NCI-H187 (cell line): Measurements from ENCODE around the gene RHEB.

ENCODE experiments used
- DNase-seq, 2 experiments: peaks; one replicate each; lab custom pipeline; 2025; lab: John Stamatoyannopoulos, UW

RHEB gene

DNA sequence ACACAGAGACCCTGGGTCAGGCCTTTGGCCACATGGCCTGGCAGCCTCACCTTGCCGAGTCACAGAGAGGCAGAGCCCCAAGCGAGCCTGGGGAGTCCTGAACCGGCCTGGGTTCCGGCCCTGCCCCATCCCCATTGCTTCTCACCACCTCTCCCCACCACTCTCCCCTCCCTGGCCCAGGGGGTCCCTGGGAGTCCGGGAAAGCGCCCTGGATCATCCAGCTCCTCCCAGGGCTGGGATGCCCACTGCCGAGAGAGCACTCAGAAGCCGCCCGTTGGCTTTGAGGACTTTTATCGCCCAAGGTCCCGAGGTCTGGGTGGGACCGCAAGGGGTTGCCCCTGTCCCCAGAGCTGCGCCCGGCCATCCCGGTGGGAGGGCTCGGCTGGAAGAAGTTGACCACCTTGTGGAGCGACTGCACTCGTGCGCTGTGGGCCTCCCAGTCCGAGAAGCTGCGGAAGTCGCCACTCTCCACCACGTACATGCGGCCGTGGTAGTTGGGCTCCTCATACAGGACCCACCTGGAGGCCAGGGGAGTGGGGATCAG, 87.9 kb downstream of the RHEB start:
- no peak for DNase-seq

DNA sequence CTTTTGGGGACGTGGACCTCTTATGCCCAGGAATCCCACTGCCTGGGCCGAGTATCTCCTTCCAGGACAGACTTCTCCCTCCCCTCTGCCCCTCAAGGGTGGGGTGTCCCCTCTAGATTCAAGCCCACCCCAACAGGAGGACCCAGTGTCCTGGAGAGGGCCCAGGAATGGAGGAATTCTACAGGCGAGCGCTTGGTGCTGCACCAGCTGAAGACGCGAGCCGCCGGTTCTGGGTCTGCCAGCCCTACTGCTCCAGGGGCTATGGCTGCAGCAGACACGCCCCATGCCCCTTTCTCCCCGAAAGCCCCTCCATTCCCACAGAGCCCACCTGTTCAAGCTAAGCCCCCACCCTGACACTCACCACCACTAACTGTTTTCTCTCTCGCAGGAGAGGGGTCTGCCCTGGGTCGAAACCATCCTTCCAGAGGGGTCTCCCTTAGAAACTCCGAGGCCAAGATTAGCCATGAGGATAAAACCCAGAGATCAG, 88.4 kb downstream of the RHEB start:
- no peak for DNase-seq

- no peak for DNase-seq
Observed at GRCh38 chr7:151430391-151431205, 89.1 kb downstream of the RHEB start.

DNA sequence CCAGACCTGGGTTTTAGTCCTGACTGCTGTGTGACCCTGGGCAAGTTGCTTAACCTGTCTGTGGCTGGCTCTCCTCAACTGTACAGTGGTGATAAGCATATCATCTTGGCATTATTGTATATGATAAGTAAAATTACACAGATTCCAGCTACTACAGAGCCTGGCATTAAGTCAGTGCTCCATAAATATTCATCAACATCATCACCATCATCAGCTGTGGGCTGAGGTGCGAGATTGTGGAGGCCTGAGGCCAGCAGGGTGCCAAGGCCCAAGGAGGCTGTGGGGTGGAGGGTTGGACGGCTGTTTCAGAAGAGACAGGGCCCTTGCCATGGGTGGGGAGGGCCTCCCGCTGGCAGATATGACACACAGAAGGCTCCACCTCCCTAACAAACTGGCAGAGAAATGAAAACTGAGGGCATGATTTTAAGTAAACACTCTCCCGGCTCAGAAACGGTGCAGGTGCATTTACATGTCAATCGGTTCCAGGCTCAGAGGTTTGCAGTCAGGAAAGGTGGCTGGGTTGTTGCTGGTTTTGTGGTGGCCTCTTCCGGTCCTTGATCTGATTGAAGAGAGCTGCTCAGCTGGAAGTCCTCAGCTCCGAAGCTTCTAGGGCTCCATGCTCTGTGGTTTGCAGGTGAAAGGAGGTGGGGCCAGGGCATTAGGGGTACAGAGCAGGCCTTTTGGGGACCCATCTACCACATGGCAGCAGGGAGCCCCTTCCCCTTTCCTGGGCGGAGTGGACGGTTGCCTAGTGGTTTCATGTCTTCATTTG, 89.9 kb downstream of the RHEB start:
- DNase-seq = peak in 1 of 2 experiments; percentile 56

DNA sequence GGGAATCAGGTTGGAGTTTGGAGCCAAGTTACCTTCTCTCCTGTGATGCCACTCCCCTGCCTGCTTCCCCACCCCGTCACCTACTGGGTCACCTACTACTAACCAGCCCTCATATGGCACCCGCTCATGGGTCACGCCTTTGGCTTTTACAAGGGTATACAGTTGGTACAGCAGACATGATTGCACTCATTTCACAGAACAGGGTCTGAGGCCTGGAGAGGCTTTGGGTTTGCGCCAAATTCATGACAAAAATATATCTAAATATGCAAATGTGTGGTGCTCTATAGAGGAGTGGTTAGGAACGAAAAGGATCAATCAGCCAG, 90.5 kb downstream of the RHEB start:
- DNase-seq = no peak

GRCh38 chr7:151428378-151429236, 91.1 kb downstream of the RHEB start:
- DNase-seq = no peak

DNA sequence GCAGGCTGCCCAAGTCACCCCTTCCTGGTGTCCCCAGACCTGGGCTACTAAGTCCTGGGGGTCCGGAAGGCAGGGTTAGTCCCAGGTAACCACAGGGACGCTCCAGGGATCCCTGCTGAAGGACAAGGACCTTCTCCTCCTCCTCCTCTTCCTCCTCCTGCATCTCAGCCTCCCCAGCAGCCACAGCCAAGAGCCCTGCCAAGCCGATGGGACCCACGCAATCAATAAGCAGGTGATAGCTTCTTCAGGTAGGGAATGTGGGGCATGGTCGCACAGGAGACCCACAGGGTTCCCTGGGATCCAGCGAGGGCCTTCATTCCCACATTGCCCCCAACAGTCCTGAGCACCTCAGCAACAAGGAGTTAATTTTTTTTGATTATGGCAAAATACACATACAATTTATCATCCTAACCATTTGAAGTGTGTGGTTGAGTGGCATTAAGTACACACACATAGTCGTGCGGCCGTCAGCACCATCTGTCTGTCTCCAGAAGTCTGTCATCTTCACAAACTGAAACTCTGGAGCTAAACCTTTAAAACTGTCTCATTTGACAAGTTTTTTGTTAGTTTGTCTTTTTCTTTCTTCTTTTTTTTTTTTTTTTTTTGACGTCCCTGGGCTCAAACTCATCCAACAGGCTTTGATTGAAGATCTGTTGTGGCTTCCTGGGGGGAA, 91.9 kb downstream of the RHEB start:
- peak; percentile 17 to 34 for DNase-seq

DNA sequence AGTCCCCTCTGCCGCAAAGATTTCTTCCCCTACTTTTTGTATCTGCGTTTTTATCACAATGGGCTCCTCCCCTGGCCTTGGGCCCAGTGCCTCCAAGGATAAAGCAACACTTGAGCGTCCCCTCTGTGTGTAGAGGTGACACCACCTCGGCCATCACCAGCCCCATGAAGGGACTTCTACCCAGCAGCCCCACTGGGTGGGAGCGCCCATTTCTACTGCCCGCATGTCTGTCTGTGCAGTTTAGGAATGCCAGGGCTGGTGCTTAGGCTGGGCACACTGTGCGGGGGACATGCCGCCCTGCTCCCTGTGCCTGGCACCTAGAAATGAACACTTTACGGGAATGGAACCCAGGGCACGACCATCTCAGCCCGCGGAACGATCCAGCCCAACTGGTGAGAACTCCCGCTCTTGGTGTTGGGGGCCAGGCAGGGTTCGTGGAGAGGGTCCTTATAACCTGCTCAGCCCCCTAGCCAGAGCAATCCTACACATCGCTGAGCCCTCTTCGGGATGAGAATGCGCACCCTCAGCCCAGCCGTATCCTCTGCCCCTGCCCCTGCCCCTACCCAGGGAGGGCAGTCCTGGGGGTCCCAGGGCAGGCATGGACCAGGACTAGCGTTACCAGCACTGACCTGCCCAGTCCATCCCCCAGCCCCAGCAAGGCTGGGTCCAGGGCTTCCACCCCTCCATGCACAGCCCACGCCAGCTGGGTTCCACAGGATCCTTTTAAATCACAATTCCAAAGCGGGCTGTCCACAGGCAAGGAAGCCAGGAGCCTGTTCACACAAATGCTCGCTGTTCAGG, 92.6 kb downstream of the RHEB start:
- DNase-seq = no peak

- DNase-seq = no peak
Observed at GRCh38 chr7:151426441-151426903, 93.2 kb downstream of the RHEB start.

- DNase-seq = no peak
Observed at GRCh38 chr7:151425670-151426440, 93.8 kb downstream of the RHEB start.

GRCh38 chr7:151424799-151425198, 94.9 kb downstream of the RHEB start:
- no peak for DNase-seq

DNA sequence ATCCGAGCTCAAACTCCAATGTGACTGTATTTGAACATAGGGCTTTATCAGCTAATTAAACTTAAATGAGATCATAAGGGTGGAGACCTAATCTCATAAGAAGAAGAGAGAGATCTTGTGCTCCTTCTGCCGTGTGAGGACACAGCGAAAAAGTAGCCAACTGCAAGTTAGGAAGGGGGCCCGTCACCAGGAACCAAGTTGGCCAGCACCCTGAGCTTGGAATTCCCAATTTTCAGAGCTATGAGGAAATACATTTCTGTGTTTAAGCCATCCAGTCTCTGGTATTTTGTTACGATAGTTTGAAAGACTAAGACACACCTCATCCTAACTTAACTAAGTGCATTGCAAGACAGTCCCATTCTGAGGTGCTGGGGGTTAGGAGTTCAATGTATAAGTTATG, 95.8 kb downstream of the RHEB start:
- DNase-seq = no peak

- no peak for DNase-seq
Observed at GRCh38 chr7:151423226-151423625, 96.5 kb downstream of the RHEB start.

- no peak for DNase-seq
Observed at GRCh38 chr7:151422212-151422611, 97.5 kb downstream of the RHEB start.

DNA sequence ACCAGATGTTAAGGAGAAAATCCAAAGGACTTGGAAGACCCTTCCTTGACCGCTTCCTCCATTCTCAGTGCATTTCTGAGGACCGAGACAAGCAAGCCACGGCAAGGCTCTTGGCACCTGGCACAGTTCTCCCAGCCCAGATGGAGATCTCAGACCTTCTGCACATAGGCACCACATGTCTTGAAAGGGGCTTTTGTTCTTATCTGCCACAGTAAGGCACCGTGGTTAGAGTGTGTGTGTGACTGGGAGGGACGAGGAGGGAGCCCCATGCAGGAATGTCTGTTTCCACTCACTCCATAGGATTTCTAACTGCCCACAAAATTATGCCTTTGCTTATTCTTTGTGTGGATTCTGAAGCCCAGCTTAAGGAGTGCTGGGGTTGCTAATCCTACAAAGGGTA, 99.6 kb downstream of the RHEB start:
- DNase-seq = no peak

- DNase-seq = peak in 1 of 2 experiments; percentile 29
Observed at GRCh38 chr7:151416941-151417315, 102.8 kb downstream of the RHEB start.

DNA sequence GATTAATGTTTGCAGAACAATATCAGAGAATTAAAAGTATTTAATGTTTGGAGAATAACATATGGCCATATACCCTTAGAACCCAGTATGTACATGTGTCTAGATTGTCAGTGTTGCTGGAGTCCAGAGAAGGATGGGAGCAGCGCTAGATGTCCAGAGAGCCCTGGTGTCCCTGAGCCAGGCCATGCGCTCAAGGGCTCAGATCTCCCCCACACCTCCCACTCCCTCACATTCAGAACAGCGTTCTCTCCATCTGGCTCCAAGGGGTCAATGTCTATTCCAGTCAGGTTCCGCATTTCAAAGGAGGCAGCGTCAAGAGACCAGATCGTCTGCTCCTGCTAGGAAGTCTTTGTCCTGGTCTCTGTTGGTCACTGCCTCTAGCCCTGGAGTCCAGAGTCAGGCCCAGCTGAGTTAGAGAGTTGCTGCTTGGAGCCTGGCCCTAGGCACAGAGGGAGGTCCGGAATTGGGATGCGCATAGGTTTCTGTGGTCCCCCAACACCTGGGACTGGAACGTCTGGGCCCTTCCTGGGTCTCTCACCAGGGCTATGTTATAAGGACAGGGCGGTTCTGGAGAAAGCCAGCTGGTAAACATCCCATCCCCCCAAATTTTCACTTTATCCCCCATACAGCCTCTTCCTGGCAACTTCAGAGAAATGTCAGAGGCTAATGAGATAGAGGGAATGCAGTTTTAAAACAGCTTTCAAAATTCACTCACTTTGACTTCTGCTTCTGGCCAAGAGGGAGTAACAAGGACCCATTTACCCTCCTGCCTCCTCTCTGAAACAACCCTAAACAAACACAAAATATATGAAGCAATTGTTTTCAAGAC, 103.4 kb downstream of the RHEB start:
- no peak for DNase-seq
